Measurements from ENCODE around the gene AGFG1.
"Not testable (repeated sequence)": the region's sequence is repeated elsewhere in the genome, so short reads cannot be mapped to it uniquely, and the experiment has no call there.

AGFG1 gene

DNA sequence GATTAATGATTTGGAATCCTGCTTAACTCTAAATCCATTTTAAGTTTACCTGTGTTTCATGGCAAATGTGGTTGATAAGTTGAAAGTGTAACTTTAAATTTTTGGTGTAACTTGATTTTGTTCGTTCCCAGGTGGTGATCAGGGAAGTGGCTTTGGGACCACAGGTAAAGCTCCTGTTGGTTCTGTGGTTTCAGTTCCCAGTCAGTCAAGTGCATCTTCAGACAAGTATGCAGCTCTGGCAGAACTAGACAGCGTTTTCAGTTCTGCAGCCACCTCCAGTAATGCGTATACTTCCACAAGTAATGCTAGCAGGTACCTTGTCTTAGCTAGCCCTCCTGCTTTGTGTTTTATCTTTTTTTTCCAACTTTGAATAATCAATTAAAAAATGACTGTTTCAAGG lies 62.8 kb downstream of the AGFG1 start:
- TF ChIP-seq, protein P1, sequence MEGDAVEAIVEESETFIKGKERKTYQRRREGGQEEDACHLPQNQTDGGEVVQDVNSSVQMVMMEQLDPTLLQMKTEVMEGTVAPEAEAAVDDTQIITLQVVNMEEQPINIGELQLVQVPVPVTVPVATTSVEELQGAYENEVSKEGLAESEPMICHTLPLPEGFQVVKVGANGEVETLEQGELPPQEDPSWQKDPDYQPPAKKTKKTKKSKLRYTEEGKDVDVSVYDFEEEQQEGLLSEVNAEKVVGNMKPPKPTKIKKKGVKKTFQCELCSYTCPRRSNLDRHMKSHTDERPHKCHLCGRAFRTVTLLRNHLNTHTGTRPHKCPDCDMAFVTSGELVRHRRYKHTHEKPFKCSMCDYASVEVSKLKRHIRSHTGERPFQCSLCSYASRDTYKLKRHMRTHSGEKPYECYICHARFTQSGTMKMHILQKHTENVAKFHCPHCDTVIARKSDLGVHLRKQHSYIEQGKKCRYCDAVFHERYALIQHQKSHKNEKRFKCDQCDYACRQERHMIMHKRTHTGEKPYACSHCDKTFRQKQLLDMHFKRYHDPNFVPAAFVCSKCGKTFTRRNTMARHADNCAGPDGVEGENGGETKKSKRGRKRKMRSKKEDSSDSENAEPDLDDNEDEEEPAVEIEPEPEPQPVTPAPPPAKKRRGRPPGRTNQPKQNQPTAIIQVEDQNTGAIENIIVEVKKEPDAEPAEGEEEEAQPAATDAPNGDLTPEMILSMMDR (IDR thresholded peaks at IDR 0.05; ENCODE audit: control extremely low read depth, extremely low read depth, low read depth, missing control alignments) = no peak
- ChIA-PET CTCF (interaction anchor here (1.1 kb wide), 1 partner anchor 14 kb away, joined by 3 read pairs; no protein-coding TSS in a partner anchor), POLR2A (no interaction called here)
- peak; percentile 19 for DNase-seq (ENCODE audit: extremely low spot score)

DNA sequence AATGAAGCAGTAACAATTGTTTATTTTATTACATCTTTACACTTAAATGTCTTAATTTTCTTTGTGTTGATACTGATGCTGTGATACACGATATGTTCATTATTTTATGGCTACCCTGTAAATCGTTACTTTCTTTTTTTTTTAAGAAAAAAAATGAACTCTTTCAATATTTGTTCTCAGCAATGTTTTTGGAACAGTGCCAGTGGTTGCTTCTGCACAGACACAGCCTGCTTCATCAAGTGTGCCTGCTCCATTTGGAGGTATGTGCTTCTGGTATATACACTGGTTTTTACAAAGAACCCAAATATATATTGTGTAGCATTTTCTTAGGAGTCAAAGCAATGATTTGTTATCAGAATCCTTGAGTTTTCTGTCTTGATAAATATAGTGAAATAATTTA lies 64.5 kb downstream of the AGFG1 start:
- ChIA-PET POLR2A (no interaction called here), CTCF (no interaction called here)
- TF ChIP-seq, protein P1 (IDR thresholded peaks at IDR 0.05; ENCODE audit: control extremely low read depth, extremely low read depth, low read depth, missing control alignments) = no peak
- no peak for DNase-seq (ENCODE audit: extremely low spot score)

- DNase-seq (ENCODE audit: extremely low spot score) = no peak
- ChIA-PET CTCF (no interaction called here), POLR2A (no interaction called here)
- TF ChIP-seq, protein P1 (IDR thresholded peaks at IDR 0.05; ENCODE audit: control extremely low read depth, extremely low read depth, low read depth, missing control alignments) = no peak
Observed at GRCh38 chr2:227539465-227539956, 67.6 kb downstream of the AGFG1 start.

- POLR2A ChIA-PET; DNase-seq (ENCODE audit: extremely low spot score); CTCF ChIA-PET: not testable (repeated sequence)
Observed at GRCh38 chr2:227540352-227540751, 68.4 kb downstream of the AGFG1 start.

- ChIA-PET POLR2A (no interaction called here), CTCF (interaction anchor here (0.9 to 1.8 kb wide), 5 partner anchors 8 to 229 kb away, joined by 3 to 7 read pairs (median 3); no protein-coding TSS in a partner anchor)
- TF ChIP-seq, protein P1 (IDR thresholded peaks at IDR 0.05; ENCODE audit: control extremely low read depth, extremely low read depth, low read depth, missing control alignments) = no peak
- DNase-seq (ENCODE audit: extremely low spot score) = no peak
Observed at GRCh38 chr2:227545990-227546389, 74.0 kb downstream of the AGFG1 start.

DNA sequence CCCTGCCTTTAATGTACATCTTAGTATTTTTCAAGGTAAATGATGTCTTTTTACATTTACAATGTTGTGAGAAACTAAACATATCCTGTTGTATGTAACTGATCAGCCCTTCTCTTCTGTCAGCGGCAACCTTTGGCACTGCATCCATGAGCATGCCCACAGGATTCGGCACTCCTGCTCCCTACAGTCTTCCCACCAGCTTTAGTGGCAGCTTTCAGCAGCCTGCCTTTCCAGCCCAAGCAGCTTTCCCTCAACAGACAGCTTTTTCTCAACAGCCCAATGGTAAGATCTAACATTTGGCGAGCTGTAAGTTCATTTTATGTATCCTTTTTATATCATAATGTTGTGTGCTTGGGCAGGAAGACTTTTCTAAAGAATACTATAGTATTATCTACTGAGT lies 79.9 kb downstream of the AGFG1 start:
- DNase-seq (ENCODE audit: extremely low spot score) = no peak
- CTCF ChIA-PET = interaction anchor here (1.2 kb wide), 1 partner anchor 16 kb away, joined by 4 read pairs; no protein-coding TSS in a partner anchor
- POLR2A ChIA-PET = no interaction called here
- TF ChIP-seq, protein P1 (IDR thresholded peaks at IDR 0.05; ENCODE audit: control extremely low read depth, extremely low read depth, low read depth, missing control alignments) = no peak

GRCh38 chr2:227562581-227562980 lies 90.6 kb downstream of the AGFG1 start:
- ChIA-PET CTCF (no interaction called here), POLR2A (no interaction called here)
- TF ChIP-seq, protein P1 (IDR thresholded peaks at IDR 0.05; ENCODE audit: control extremely low read depth, extremely low read depth, low read depth, missing control alignments) = no peak
- no peak for DNase-seq (ENCODE audit: extremely low spot score)

All from GM10248 (cell line).